Suppressor macrophage treated with lipopolysaccharide for 1 hour (primary cell): ENCODE data around the gene ATG12.

Source experiments
- DNase-seq, 3 donors: peaks; one replicate each; pipeline ENCODE4 v3.0.0-alpha.2; 2020 to 2022

The ATG12 gene

DNA sequence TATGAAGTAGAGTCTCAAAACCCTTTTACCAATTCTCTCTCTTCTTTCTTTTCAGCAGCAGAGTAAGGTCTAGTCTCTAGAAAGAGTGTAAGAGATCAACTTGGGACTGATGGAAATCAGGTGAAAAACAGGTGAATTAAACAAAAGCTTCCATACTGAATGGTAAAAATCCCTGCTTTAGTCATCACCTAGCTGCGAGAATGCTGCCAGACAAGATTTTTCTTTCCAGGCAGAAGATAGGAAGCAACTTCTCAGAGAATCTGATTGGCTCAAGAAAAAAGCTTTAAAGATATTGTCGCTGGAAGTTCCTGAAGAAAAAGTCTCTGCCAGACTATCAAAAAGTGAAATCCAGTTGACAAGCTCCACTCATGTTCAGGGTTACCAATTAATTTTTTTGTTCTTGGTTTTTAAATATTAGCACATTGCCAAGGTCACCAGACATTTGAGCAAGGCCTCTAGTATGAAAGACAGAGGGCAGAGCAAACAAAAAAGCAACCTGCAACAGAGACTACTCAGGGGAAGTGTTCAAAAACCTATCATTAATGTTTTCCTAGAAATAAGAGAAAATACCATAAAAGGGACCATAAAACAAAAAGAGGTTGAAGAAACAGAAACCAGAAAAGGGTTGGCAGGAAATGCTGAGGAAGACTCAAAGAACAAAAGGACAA lies 34.2 kb downstream of the ATG12 start:
- no peak for DNase-seq

DNA sequence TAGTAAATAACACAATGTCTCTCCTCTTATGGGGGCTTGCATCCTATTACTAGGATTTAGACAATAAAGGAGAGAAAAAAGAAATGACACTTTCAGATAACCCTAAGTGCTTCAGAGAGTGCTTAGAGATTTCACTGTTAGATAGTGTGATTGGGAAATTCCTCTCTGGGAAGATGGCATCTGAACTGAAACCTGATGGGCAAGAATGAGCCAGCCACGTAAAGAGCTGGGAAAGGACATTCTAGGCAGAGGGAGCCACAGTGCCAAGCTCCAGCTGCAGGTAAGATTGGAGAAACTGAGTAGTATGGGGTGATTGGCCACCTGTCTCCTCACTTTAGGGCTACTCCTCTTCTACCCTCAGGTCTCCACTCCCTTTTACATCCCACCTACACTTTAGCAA lies 39.4 kb downstream of the ATG12 start:
- DNase-seq = no peak

DNA sequence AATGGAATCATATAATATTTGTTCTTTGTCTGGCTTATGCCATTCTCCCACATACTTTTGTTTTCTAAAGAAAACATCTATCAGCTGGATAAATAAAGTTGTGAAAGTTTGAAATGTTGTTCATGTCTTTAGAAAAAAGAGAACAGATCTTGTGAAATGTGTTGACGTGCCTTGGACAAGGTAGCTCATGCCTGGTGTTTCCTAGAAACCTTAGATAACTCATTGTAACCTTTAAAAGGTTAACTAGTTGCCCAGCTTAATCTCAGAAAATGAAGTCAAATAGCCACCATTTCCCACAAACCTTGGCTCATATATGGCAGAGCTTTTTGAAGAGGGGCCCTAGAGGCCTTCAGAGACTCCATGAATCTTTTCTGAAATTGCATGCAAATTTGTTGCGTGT lies 40.2 kb downstream of the ATG12 start:
- DNase-seq = no peak

DNA sequence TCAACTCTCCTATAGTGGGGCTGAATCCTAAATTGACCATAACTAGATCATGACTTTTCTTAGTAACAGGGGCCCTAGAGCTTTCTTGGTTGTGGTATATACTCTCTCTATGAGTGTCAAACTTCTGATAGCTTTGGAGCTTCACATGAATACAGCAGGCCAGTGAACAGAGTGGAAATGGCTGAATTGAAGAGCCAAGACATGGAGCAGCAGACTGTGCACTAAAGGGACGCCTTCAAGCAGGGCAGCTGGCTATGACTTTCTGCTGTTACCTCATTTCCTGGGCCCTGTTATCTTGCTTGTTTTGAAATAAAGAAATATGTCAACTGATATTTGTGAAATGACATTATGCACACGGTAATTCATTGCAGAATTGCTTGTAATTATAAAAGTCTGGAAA lies 41.3 kb downstream of the ATG12 start:
- DNase-seq = no peak

DNA sequence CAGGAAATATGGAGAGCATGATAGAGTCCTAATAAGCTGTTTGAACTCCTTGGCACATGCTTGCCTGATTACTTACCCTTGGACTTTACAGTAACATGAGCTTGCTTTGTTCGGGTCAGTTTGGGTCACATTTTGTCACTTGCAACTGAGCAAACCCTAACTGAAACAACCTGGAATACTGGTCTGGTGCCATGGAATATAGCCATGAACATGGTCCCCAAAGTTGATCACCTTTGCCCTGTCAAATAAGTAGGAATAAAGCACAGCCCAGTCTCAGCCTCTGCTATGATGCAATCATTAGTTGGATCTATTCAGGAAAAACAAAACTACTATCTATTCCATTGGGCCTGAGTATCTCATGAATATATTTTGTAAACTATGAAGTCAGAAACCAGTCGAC lies 43.1 kb downstream of the ATG12 start:
- no peak for DNase-seq

DNA sequence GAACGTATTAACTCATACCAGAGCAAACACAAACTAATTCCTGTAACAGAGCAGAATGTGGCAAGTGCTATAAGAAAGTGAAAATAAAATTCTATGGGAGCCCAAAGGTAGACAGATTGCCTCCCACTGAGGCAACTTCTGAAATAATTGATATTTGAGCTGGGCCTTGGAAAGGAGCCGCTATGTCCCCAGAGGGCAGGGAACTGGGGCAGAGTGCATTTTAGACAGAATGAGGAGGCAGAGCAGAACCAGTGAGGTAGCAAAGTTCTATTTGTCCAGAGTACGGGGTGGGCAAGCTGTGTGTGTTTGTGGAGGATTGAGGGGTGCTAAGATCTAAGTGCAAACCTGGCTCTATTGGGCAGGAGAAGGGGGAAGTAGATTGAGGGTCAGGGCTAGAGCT lies 44.7 kb downstream of the ATG12 start:
- no peak for DNase-seq

DNA sequence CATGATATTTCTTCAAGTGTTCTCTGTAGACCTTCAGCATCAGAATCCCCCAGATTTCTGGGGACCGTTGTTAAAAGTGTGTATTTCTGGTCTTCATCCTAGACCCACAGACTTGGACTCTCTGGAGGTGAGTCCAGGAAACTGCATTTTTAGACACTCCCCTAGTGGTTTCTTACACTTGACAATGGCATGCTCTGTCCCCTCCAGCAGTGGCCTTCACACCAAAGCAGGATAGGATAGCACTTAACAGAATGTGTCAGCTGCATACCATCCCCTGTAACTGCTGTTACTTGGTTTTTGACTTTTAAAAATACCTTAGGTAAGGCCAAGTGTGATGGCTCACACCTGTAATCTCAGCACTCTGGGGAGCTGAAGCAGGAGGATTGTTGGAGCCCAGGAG lies 45.7 kb downstream of the ATG12 start:
- DNase-seq = no peak

DNA sequence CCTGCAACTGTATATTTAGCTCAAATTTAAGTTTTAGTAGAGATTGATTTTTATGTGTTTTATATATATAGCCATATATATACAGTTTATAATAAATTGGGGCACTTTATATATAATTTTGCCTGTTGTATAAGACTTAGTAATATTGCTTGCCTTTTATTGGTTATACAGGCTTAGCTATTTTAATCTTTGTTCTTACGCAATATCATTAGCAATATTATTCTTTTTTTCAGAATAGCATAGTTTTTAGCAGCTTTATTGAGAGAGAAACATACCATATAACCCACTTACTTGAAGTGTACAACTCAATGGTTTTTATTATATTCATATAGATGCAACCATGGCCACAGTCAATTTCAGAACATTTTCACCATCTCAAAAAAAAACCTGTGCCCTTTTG lies 52.9 kb downstream of the ATG12 start:
- no peak for DNase-seq

DNA sequence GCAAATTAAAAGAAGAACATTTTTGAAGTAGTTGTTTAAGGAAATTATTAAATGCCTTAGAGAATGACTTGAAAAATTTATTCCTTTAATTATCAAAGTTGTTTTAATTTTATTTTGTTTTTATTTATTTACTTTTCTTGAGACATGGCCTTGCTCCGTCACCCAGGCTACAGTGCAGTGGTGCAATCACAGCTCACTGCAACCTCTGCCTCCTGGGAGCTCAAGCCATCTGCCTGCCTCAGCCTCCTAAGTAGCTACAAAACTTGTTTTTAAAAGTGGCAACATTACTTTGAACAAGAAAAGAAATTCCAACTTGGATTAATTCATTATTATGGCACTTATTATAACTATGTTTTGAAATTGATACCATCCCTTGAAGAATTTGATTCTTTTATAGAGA lies 53.9 kb downstream of the ATG12 start:
- DNase-seq = no peak

DNA sequence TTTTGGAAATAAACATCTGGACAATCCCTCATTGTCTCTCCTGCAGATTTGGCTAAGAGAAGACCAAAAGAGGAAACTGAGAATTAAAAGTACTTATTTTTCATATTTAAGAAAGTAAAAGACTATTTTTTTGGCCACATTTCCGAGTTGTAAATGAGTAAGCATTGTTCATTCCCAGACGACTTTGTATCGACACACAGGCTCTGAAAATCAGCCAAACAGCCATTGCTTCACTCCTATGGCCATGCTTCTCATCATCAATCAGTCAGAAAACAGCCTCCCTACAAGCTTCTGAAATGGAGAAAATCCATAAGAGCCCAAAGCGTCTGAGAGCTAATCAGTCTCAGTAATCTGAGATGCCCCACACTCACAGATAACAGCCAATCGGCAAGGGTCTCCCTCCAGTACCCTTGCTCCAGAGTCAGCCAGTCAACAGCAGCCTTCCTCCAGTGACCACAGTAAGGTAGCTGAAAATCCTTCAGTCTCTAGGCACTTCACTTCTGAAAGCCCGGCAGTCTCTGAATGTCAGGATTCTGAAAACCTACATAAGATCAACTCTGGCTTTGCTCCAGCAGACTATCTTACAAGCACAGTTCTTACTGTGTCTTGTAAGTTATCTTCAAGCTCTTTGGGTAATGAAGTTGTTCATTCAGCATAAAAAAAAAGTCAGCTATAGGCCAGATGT lies 55.8 kb downstream of the ATG12 start:
- no peak for DNase-seq

DNA sequence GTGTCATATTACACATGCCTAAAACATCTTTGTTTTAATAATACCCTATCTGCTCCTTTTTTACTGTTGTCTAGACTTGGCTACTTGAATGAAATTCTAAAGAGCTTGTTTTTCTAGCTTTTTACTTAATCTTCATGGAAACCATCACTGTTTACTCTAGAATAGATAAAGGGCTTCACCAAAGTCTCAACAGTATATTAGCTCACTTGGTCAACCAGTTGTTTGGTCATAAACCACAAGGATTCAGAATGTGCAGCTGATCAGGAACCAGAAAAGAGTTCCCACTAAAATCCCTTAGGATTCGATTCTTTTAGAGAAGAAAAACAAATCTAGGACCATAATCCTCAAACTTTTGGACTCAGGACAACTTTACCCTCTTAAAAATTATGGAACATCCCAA lies 62.9 kb downstream of the ATG12 start:
- no peak for DNase-seq
